NCI-H1048 (cell line): ENCODE results near the gene IGLL1.
A peak's percentile ranks its signal among the peaks of the same experiment; 100 is the strongest.
"Not testable (repeated sequence)": the region's sequence is repeated elsewhere in the genome, so short reads cannot be mapped to it uniquely, and the experiment has no call there.

Experiments used
- DNase-seq: peaks from one replicate; lab custom pipeline; 2025; lab: John Stamatoyannopoulos, UW

IGLL1 gene

DNA sequence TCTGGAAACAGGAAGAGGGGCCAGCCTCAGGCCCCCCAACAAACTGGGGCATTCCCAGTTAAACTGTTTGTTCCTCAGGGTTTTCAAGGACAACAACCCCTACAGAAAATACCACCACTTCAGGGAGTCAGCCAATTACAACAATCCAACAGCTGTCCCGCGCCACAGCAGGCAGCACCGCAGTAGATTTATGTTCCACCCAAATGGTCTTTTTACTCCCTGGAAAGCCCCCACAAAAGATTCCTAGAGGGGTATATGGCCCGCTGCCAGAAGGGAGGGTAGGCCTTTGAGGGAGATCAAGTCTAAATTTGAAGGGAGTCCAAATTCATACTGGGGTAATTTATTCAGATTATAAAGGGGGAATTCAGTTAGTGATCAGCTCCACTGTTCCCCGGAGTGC, 39.3 kb downstream of the IGLL1 start:
- not testable (repeated sequence) for DNase-seq

DNA sequence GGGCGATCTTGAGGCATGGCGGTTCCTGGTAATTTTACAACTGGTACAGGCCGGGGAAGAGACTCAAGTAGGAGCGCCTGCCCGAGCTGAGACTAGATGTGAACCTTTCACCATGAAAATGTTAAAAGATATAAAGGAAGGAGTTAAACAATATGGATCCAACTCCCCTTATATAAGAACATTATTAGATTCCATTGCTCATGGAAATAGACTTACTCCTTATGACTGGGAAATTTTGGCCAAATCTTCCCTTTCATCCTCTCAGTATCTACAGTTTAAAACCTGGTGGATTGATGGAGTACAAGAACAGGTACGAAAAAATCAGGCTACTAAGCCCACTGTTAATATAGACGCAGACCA, 40.3 kb downstream of the IGLL1 start:
- not testable (repeated sequence) for DNase-seq

DNA sequence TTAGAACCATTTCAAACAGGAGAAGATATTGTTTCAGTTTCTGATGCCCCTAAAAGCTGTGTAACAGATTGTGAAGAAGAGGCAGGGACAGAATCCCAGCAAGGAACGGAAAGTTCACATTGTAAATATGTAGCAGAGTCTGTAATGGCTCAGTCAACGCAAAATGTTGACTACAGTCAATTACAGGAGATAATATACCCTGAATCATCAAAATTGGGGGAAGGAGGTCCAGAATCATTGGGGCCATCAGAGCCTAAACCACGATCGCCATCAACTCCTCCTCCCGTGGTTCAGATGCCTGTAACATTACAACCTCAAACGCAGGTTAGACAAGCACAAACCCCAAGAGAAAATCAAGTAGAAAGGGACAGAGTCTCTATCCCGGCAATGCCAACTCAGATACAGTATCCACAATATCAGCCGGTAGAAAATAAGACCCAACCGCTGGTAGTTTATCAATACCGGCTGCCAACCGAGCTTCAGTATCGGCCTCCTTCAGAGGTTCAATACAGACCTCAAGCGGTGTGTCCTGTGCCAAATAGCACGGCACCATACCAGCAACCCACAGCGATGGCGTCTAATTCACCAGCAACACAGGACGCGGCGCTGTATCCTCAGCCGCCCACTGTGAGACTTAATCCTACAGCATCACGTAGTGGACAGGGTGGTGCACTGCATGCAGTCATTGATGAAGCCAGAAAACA, 40.8 kb downstream of the IGLL1 start:
- DNase-seq, result peak; percentile 64

DNA sequence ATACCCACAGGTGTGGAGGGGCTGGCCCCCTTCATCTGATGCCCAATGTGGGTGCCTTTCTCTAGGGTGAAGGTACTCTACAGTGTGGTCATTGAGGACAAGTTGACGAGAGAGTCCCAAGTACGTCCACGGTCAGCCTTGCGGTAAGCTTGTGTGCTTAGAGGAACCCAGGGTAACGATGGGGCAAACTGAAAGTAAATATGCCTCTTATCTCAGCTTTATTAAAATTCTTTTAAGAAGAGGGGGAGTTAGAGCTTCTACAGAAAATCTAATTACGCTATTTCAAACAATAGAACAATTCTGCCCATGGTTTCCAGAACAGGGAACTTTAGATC, 41.4 kb downstream of the IGLL1 start:
- DNase-seq, result not testable (repeated sequence)

DNA sequence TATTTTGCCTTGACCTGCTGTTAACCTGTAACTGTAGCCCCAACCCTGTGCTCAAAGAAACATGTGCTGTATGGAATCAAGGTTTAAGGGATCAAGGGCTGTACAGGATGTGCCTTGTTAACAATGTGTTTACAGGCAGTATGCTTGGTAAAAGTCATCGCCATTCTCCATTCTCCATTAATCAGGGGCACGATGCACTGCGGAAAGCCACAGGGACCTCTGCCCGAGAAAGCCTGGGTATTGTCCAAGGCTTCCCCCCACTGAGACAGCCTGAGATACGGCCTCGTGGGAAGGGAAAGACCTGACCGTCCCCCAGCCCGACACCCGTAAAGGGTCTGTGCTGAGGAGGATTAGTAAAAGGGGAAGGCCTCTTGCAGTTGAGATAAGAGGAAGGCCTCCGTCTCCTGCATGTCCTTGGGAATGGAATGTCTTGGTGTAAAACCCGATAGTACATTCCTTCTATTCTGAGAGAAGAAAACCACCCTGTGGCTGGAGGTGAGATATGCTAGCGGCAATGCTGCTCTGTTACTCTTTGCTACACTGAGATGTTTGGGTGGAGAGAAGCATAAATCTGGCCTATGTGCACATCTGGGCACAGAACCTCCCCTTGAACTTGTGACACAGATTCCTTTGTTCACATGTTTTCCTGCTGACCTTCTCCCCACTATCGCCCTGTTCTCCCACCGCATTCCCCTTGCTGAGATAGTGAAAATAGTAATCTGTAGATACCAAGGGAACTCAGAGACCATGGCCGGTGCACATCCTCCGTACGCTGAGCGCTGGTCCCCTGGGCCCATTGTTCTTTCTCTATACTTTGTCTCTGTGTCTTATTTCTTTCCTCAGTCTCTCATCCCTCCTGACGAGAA, 42.0 kb downstream of the IGLL1 start:
- not testable (repeated sequence) for DNase-seq

DNA sequence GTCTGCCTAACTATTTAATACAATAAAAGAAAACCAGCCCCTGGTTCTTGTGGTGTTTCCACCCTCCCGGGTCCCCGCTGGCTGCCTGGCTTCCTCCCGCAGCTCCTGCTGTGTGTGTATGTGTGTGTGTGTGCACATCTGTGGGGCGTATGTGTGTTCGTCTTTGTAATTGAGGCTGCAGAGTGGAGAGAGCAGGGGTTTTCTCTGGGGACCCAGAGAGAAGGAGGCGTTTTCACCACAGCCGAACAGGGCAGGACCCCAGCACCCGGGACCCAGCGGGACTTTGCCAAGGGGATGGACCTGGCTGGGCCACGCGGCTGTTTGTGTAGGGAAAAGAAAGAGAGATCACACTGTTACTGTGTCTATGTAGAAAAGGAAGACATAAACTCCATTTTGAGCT, 42.7 kb downstream of the IGLL1 start:
- DNase-seq, result no peak

DNA sequence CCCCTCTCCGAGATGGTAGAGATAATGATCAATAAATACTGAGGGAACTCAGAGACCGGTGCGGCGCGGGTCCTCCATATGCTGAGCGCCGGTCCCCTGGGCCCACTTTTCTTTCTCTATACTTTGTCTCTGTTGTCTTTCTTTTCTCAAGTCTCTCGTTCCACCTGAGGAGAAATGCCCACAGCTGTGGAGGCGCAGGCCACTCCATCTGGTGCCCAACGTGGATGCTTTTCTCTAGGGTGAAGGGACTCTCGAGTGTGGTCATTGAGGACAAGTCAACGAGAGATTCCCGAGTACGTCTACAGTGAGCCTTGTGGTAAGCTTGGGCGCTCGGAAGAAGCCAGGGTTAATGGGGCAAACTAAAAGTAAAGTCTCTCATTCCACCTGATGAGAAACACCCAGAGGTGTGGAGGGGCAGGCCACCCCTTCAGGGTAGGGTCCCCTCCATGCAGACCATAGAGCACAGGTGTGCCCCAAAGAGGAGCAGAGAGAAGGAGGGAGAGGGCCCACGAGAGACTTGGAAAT, 43.2 kb downstream of the IGLL1 start:
- no peak for DNase-seq

DNA sequence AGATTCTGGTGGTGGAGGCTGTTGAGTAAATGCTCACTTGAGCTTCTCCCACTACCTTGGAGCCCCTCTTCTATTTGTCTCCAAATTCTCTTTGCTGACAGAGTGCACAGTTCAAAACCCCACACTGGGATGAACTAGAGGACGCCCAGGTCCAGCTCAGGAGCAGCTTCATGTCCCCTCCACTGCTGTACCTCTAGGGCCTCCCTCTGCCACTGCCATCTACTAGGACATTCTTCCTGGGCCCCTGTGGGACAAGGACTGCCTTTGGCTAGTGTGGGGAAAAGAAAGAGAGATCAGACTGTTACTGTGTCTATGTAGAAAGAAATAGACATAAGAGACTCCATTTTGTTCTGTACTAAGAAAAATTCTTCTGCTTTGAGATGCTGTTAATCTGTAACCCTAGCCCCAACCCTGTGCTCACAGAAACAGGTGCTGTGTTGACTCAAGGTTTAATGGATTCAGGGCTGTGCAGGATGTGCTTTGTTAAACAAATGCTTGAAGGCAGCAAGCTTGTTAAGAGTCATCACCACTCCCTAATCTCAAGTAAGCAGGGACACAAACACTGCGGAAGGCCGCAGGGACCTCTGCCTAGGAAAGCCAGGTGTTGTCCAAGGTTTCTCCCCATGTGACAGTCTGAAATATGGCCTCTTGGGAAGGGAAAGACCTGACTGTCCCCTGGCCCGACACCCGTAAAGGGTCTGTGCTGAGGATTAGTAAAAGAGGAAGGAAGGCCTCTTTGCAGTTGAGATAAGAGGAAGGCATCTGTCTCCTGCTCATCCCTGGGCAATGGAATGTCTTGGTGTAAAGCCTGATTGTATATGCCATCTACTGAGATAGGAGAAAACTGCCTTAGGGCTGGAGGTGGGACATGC, 44.1 kb downstream of the IGLL1 start:
- not testable (repeated sequence) for DNase-seq

DNA sequence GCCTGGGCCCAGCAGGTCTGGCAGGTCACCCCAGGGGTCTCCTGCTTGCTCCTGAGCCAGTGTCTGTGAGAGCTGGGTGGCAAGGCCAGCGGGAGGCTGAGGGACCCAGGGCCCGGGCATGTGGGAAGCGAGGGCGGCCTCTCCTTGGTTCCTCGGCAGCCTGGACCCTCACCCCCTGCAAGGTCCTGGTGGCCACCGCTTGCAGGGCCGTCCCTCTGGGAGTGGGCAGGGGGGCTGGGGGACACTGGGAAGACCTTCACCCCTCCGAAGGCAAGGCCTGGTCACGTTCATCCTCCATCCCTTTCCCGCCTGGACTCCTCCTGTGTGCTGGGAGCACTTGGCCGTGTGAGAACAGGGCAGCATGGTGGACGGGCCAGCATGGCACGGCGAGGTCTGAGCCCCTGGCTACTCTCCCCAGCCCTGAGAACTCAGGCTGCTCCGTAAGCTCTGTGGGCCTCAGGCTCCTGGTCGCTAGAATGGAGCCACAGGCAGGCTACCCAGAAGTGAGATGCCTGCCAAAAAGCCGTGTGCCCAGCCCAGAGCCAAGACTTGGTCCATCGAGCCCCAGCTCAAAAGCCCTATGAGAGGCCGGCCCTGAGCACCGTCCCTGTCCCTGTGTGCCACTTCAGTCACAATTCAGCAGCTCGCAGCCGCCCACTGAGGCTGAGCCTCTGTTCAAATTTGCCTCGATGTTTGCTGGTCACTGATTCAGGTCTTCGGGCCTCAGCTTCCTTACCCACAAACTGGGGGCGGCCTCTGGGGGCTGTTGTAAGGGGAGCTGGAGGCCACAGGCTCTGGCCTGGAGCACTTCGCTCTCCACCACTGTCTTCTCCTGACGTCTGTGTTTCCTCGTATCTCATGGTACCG, 45.0 kb downstream of the IGLL1 start:
- no peak for DNase-seq

DNA sequence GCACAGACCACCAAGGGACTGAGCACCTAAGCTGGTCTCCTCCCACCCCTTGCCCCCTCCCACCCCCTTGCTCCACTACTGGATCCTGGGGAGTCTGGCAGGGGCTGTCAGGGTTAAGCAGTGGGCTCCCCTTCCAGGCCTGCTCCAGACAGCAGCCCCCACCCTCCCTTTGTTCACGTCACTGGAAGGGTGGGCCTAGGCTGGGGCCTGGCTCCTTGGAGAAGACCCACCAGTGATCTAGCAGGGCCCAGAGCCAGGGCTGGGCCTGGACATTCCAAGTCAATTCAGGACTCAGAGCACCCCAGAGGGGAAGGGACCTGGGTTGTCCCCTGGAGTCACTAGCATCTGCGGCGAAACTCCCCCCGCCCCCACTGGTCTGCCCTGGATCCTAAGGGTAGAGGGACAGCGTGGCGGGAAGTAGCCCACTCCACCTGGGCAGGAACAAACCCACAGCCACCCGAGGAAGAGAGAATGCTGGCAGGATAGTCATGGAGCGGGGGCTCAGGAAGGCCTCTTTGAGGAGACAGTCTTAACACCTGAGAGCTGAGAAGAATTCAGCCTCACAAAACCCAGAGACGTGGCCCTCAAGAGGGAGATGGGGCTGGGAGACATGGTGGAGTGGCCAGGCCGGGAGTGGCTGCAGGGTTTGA, 45.8 kb downstream of the IGLL1 start:
- DNase-seq, result no peak

DNA sequence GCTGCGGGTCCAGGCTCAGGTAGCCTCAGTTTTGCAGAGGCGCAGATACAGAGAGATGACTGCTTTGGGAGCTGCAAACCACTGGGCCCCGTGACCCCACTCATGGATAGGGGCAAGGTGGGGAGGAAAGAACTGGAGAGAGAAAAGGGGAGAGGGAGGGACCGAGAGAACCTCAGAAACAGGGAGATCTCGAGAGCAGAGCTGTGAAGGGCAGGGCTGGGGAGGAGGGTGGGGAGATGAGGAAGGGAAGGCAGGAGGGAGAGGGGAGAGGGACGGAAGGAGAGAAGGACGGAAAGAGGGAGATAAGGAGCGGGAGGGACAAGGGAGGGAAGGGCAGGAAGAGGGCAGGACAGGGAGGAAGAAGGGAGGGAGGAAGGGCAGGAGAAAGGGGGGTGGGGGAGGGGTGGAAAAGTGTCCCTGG, 46.3 kb downstream of the IGLL1 start:
- DNase-seq, result no peak

DNA sequence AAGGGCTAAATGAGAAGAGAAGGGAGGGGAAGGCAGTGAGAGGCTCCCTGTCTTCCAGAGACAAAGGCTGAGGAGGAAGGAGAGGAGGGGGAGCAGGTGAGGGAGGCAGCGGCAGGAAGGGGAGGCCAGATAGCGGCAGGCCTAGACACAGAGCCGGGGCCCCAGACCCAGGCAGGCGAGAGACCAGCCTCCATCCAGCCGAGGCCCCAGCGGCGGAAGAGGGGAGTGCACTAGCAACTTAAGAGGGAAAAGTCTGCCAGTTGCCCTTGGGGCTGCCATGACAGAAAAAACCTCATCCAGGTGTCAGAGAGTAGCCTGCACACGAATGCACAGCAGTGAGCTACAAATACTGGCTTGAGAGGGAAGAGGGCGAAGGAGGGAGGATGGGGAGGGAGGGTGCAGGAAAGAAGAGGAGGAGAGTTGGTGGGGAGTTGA, 46.7 kb downstream of the IGLL1 start:
- DNase-seq, result no peak

DNA sequence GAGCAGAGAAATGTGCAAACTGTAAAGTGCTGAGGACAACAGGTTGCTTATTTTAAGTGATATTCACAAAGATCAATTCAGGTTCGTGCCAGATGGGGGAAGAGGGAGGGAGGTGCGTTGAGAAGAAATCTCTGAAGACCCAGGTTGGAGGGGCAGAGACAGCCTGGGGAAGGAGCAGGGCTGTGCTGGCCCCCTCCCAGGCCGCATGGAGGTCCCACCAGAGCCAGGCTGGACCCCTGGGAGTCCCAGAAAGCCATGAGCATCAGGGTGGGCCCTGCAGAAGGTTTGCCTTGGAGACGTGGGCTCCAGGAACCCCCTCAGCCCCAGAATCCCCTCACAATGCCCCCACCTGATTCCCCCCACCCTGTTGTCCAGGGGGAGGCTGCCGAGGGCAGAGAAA, 47.4 kb downstream of the IGLL1 start:
- DNase-seq, result no peak

DNA sequence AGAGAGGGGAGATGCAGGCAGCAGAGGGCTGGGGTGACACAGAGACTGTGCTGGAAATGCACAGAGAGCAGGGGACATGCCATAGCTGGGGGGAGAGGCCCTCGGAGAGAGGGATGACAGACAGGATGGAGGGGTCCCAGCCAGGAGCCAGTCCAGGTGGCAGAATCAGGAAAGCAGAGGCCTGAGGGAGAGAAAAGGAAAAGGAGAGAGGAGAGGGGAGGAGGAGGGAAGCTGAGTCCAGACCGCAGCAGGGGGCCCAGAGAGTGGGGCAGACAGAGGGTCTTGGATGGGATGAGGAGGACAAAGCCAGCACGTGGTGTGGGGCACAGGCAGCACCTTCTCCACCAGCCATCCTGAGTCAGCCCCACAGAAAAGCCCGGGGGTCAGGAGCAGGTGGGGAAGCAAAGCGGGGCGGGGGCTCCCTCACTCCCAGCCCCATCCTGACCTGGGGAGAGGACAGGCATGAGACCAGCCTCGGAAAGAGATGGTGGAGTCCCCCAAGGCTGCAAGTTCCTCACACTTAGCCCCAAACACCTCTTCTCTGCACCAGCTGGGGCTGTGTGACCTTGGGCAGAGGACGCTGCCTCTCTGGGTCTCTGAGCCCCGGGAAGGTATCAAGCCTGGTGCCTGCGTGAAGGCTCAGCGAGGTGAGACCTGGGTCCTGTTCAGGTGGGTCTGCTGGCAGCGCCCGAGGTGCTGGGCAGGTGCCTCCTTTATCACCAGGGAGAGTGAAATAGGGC, 48.0 kb downstream of the IGLL1 start:
- no peak for DNase-seq

DNA sequence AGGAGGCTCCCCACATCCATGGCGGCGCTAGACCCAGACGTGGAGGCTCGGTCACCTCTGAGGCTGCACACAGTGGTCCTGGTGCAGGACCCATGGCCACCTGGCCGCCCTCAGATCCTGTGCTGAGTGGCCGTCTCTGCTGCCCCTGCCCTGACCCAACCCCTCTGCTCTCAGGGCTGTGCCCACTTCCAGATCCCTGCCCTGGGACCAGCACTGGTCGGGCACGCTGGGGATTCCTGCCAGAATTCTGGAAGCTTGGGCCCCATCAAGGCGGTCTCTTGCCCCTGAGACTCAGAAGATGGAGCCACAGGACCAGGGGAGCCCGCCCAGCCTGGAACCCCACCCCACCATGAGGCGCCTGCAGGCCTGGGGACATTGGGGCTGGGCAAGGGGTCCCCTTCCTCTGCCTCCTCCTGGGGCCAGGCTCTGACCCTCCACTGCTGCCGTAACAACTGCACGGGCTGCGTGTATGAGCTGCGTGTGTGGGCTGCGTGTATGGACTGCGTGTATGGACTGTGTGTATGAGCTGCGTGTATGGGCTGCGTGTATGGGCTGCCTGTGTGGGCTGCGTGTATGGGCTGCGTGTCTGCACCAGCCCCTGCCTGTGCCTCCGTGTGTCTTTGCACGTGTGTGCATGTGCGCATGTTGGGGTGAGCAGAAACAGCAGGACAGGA, 48.7 kb downstream of the IGLL1 start:
- DNase-seq, result no peak

DNA sequence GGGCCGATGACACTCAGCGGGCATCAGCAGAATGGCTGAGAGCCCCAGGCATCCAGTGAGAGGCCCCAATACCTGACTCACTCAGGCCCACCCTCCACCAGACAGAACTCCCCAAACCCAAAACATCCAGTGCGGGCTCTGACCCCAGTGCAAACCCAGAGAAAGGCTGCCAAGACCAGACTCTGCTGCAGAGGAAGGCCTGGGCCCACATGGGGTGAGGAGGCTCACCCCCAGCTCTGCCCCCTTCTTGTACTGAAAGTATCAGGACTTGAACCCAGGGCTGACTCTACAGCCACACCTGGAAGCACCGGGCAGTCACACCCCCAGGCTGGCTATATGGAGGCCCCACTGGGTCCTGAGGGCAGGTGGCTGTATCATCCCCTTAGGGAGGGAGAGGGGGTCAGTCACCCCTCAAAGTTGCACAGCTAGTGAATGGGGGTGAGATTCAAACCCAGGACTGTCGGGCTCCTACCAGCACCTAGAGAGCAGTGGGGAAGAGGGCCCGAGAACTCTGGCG, 49.3 kb downstream of the IGLL1 start:
- DNase-seq, result no peak

DNA sequence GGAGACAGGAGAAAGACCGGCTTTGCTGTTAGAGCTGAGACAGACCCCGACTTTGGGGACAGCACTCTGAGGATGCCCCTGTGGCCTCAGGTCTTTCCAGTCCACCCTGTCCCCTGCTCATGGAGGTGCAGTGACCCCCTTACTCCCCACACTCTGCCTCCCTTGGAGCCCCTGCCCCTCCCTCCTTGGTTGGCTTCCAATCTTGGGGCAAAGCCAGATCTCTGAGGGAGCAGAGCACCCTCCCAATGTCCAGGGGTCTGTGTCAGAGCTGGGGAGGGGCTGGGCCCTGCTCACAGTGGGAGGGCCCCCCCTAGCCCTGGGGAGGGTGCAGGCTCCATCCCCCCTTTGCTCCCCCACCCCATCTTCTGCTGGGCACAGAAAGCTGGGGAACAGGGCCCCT, 50.0 kb downstream of the IGLL1 start:
- DNase-seq, result no peak

DNA sequence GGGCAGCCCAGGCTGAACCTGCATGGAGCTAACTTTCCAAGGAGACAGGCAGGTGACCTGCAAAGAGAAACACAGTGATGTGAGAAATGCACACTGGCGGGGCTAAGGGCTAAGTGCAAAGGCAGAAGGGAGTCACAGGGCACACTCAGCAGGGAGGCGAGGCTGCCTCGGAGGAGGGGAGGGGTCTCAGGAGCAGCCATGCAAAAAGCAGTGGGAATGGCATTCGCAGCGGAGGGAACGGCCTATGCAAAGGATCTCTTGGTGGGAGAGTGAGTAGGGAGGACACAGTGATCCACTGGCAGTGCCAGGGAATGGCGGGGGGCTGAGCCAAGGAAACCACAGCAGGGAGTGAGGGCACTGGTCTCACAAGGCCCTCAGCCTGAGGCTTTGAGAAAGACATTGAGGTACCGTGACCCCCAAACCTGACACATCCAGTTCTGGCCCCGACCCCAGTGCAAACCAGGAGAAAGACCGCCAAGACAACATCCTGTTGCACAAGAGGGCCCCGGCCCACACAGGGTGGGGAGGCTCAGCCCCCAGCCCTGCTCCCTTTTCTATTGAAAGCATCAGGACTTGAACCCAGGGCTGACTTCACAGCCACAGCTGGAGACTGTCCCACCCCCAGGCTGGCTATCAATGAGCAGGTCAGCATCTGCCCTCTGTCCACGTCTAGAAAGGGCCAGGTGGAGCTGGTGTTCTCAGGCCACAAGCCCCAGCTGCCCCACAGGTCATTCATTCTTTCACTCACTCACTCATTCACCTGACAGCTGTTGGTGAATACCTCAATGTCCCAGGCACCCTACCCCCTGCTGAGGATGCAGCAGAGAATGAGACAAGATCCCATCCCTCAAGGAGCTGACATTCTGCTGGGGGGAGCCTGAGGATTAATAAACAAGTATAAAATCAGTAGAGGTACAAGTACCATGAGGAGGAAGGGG, 50.7 kb downstream of the IGLL1 start:
- no peak for DNase-seq
